ENCODE results near the gene TTK.

Gene TTK

DNA sequence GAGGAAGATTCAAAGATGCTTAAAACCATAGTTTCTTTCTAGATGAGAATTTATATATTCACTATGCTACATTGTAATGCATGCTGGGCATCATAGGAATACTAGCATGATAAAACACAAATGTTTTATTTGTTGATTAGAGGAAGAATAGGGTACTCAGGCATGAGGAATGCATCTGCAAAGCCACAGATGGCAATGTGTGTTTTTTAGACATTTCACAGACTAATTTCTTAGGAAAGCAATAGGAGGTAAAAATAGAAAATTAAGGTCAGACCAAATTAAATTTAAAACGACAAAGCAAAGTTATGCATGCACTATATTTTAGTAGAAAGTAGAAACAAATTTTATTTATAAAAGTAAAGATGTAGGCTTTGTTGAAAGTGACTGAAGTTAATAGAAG, 2.1 kb downstream of the TTK start:
- H3K4me3 ChIP-seq (ENCODE audit: low read depth, low read length): peak overlapping the region; percentile 87
- DNase-seq (ENCODE audit: low read depth): no peak
- TF ChIP-seq POLR2A (IDR thresholded peaks at IDR 0.05; ENCODE audit: extremely low read depth, insufficient read length): no peak
- TF ChIP-seq, protein P1, sequence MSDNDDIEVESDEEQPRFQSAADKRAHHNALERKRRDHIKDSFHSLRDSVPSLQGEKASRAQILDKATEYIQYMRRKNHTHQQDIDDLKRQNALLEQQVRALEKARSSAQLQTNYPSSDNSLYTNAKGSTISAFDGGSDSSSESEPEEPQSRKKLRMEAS (IDR thresholded peaks at IDR 0.05; ENCODE audit: low read depth, low read length): no peak
- TF ChIP-seq CTCF (IDR thresholded peaks at IDR 0.05; ENCODE audit: low read depth, low read length): no peak
- no peak for TF ChIP-seq MYC (IDR thresholded peaks at IDR 0.05; ENCODE audit: low read depth, low read length)

GRCh38 chr6:80009531-80009930, 5.1 kb downstream of the TTK start:
- DNase-seq (ENCODE audit: low read depth): no peak
- TF ChIP-seq, protein P1 (IDR thresholded peaks at IDR 0.05; ENCODE audit: low read depth, low read length): no peak
- TF ChIP-seq CTCF (IDR thresholded peaks at IDR 0.05; ENCODE audit: low read depth, low read length) (no peak), POLR2A (IDR thresholded peaks at IDR 0.05; ENCODE audit: extremely low read depth, insufficient read length) (no peak), MYC (IDR thresholded peaks at IDR 0.05; ENCODE audit: low read depth, low read length) (no peak)
- no peak overlapping the region for H3K4me3 ChIP-seq (ENCODE audit: low read depth, low read length)

DNA sequence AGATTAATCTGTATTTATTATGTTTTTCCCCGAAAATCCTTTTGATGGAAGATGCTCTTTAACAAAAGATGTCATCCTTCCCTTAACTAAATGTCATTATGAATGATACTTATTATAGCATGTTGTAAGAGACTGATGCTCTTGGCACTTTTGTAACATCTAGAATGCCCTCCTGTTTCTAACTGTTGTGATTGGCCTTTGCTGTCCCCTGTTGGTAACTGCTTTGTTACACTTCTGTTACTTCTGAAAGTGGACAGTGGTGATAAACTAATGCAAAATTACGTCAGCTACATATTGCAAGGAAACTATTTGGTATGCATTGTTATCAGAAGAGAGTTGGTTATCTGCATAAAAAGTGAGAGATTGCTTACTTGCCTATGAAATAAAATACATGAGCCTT, 5.8 kb downstream of the TTK start:
- no peak for TF ChIP-seq CTCF (IDR thresholded peaks at IDR 0.05; ENCODE audit: low read depth, low read length)
- TF ChIP-seq MYC (IDR thresholded peaks at IDR 0.05; ENCODE audit: low read depth, low read length): no peak
- TF ChIP-seq, protein P1 (IDR thresholded peaks at IDR 0.05; ENCODE audit: low read depth, low read length): no peak
- TF ChIP-seq POLR2A (IDR thresholded peaks at IDR 0.05; ENCODE audit: extremely low read depth, insufficient read length): no peak
- H3K4me3 ChIP-seq (ENCODE audit: low read depth, low read length): no peak overlapping the region
- no peak for DNase-seq (ENCODE audit: low read depth)

DNA sequence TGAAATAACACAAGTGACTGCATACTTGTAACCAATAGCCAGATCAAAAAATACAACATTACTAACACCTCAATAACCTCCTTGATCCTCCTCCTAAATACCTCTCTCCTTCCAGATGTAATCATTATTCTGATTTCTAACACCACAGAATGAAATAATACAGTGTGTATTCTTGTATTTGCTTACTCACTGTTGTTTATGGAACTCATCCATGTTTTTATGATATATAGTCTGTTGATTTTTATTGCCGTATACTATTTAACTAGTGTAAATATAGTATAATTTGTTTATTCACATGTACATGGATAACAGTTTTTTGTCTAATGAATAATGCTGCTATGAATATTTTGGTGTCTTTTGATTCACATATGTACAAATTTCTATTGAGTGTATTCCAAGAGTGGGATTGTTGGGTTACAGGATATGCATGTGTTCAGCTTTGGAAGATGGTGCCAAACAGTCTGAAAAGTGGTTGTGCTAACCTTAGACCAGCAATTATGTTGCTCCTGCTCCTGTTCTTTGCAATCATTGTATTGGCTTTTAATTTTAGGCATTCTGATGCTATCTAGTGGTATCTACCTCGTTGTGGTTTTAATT, 11.5 kb downstream of the TTK start:
- DNase-seq (ENCODE audit: low read depth): no peak
- no peak overlapping the region for H3K4me3 ChIP-seq (ENCODE audit: low read depth, low read length)
- TF ChIP-seq POLR2A (IDR thresholded peaks at IDR 0.05; ENCODE audit: extremely low read depth, insufficient read length) (no peak), MYC (IDR thresholded peaks at IDR 0.05; ENCODE audit: low read depth, low read length) (no peak), CTCF (IDR thresholded peaks at IDR 0.05; ENCODE audit: low read depth, low read length) (no peak)

GRCh38 chr6:80020381-80021120, 16.1 kb downstream of the TTK start:
- H3K4me3 ChIP-seq (ENCODE audit: low read depth, low read length): no peak overlapping the region
- TF ChIP-seq CTCF (IDR thresholded peaks at IDR 0.05; ENCODE audit: low read depth, low read length) (no peak), POLR2A (IDR thresholded peaks at IDR 0.05; ENCODE audit: extremely low read depth, insufficient read length) (no peak), MYC (IDR thresholded peaks at IDR 0.05; ENCODE audit: low read depth, low read length) (no peak)
- TF ChIP-seq, protein P1 (IDR thresholded peaks at IDR 0.05; ENCODE audit: low read depth, low read length): no peak
- no peak for DNase-seq (ENCODE audit: low read depth)
